NAMALWA (cell line): ENCODE results near the gene OBP2B.

Experiments
- DNase-seq: peaks from one replicate; pipeline ENCODE4 v3.0.0-alpha.2; 2015; ENCODE audit warnings: low spot score

Gene OBP2B

GRCh38 chr9:133167096-133167730, 41.8 kb downstream of the OBP2B start:
- DNase-seq = no peak

GRCh38 chr9:133166392-133166791, 42.7 kb downstream of the OBP2B start:
- DNase-seq = no peak

- DNase-seq = no peak
Measured at GRCh38 chr9:133165452-133165730, 43.7 kb downstream of the OBP2B start.

GRCh38 chr9:133164191-133164590, 44.9 kb downstream of the OBP2B start:
- DNase-seq = no peak

- DNase-seq = peak; percentile 59
Measured at GRCh38 chr9:133163504-133164172, 45.4 kb downstream of the OBP2B start, which contains the start of gene GBGT1. GBGT1 (minus strand) TSS chr9:133163914; CDS start chr9:133162412, 1,502 bp downstream.

- no peak for DNase-seq
Measured at GRCh38 chr9:133162861-133163503, 46.1 kb downstream of the OBP2B start.

- no peak for DNase-seq
Measured at GRCh38 chr9:133161547-133161950, 47.5 kb downstream of the OBP2B start.

- DNase-seq = peak; percentile 74
Measured at GRCh38 chr9:133160742-133161546, 48.1 kb downstream of the OBP2B start.

GRCh38 chr9:133158695-133159094, 50.4 kb downstream of the OBP2B start:
- DNase-seq = no peak
